Glomerular visceral epithelial cell (primary cell): ENCODE results near the gene BBLN.

Source experiments
- DNase-seq: peaks from one replicate; pipeline ENCODE4 v3.0.0-alpha.2; 2016; ENCODE audit errors: extremely low spot score

BBLN gene

GRCh38 chr9:128145536-128145935 lies 14.5 kb upstream of the BBLN start:
- DNase-seq, result no peak

GRCh38 chr9:128145951-128146351 lies 14.1 kb upstream of the BBLN start:
- DNase-seq, result no peak

- no peak for DNase-seq
Observed at GRCh38 chr9:128146591-128147120, 13.4 kb upstream of the BBLN start.

- DNase-seq, result no peak
Observed at GRCh38 chr9:128148509-128149000, 11.5 kb upstream of the BBLN start.

- peak; percentile 82 for DNase-seq
Observed at GRCh38 chr9:128149001-128149701, 10.9 kb upstream of the BBLN start, which contains the start of gene LCN2. LCN2 (plus strand) TSS chr9:128149453; CDS start chr9:128149526, 73 bp downstream.

- DNase-seq, result no peak
Observed at GRCh38 chr9:128149951-128150593, 10.0 kb upstream of the BBLN start.

- no peak for DNase-seq
Observed at GRCh38 chr9:128150594-128151308, 9.3 kb upstream of the BBLN start.

- no peak for DNase-seq
Observed at GRCh38 chr9:128151309-128152132, 8.5 kb upstream of the BBLN start.

GRCh38 chr9:128152133-128153059 lies 7.7 kb upstream of the BBLN start:
- no peak for DNase-seq

- DNase-seq, result no peak
Observed at GRCh38 chr9:128153060-128153946, 6.8 kb upstream of the BBLN start.

GRCh38 chr9:128153947-128154695 lies 5.9 kb upstream of the BBLN start:
- DNase-seq, result no peak

GRCh38 chr9:128155736-128156500 lies 4.1 kb upstream of the BBLN start:
- DNase-seq, result no peak

- no peak for DNase-seq
Observed at GRCh38 chr9:128159522-128159783, 612 bp upstream of the BBLN start.

- no peak for DNase-seq
Observed at GRCh38 chr9:128160603-128160987, 530 bp downstream of the BBLN start.

- DNase-seq, result no peak
Observed at GRCh38 chr9:128161215-128161902, 1.3 kb downstream of the BBLN start.

- DNase-seq, result peak; percentile 47
Observed at GRCh38 chr9:128162215-128163026, 2.4 kb downstream of the BBLN start.
